Measurements from ENCODE around the gene ARG2. TPM values are rescaled to one million over a fixed set of nuclear protein-coding genes. Genes with fewer than 3 reads are reported as not detected.

Gene ARG2
- total and polyA plus RNA-seq, 9 of the 15 experiments (the other 6 are each of a cell fraction or from before 2014, with no cell fraction given): 6.2 to 75.0 (median 17.8) TPM

DNA sequence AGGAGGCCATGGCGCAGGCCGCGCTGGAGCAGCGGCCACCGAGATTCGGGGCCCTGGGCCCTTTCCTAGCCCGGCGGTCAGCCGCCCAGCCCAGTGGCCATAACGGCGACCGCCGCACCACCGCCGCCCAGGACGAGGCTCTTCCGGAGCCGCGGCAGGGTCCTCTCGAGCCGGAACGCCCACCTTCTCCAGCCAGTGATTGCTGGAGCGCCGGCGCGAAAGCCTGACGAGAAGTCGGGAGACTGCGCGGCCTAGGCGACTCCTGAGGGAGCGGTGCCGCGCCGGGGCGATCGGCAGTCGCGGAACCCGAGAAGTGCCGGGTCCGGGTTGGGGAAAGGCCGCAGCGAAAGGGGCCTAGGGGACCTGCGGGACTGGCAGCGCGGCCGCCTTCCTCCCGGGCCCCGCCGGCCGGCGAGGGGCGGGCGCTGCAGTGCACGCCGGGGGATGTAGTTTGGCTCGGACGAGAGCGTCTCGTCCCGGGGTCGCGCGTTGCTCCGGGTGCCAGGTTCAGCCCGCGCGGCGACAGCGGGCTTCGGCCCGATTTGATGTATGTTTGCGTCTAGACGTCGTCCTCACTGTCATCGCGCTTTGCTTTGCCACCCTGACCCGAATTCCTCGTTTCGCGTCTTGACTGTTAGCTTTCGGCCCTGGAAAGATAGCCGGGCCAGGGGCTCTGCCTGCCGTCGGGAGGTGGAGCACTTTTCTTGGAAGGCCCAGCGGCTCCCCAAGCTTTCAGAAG, 54.9 kb downstream of the ARG2 start, which contains the start of gene VTI1B (continued):
- TF ChIP-seq, protein P1, sequence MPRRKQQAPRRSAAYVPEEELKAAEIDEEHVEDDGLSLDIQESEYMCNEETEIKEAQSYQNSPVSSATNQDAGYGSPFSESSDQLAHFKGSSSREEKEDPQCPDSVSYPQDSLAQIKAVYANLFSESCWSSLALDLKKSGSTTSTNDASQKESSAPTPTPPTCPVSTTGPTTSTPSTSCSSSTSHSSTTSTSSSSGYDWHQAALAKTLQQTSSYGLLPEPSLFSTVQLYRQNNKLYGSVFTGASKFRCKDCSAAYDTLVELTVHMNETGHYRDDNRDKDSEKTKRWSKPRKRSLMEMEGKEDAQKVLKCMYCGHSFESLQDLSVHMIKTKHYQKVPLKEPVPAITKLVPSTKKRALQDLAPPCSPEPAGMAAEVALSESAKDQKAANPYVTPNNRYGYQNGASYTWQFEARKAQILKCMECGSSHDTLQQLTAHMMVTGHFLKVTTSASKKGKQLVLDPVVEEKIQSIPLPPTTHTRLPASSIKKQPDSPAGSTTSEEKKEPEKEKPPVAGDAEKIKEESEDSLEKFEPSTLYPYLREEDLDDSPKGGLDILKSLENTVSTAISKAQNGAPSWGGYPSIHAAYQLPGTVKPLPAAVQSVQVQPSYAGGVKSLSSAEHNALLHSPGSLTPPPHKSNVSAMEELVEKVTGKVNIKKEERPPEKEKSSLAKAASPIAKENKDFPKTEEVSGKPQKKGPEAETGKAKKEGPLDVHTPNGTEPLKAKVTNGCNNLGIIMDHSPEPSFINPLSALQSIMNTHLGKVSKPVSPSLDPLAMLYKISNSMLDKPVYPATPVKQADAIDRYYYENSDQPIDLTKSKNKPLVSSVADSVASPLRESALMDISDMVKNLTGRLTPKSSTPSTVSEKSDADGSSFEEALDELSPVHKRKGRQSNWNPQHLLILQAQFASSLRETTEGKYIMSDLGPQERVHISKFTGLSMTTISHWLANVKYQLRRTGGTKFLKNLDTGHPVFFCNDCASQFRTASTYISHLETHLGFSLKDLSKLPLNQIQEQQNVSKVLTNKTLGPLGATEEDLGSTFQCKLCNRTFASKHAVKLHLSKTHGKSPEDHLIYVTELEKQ (CRISPR knock-in tag; IDR thresholded peaks at IDR 0.05): no peak
- no peak for TF ChIP-seq KLF6 (CRISPR knock-in tag; IDR thresholded peaks at IDR 0.05; ENCODE audit: borderline replicate concordance)
- TF ChIP-seq PML (IDR thresholded peaks at IDR 0.05; ENCODE audit: low read length): peak; percentile 31; the same call in 1 of the 2 replicates
- TF ChIP-seq, protein P2, sequence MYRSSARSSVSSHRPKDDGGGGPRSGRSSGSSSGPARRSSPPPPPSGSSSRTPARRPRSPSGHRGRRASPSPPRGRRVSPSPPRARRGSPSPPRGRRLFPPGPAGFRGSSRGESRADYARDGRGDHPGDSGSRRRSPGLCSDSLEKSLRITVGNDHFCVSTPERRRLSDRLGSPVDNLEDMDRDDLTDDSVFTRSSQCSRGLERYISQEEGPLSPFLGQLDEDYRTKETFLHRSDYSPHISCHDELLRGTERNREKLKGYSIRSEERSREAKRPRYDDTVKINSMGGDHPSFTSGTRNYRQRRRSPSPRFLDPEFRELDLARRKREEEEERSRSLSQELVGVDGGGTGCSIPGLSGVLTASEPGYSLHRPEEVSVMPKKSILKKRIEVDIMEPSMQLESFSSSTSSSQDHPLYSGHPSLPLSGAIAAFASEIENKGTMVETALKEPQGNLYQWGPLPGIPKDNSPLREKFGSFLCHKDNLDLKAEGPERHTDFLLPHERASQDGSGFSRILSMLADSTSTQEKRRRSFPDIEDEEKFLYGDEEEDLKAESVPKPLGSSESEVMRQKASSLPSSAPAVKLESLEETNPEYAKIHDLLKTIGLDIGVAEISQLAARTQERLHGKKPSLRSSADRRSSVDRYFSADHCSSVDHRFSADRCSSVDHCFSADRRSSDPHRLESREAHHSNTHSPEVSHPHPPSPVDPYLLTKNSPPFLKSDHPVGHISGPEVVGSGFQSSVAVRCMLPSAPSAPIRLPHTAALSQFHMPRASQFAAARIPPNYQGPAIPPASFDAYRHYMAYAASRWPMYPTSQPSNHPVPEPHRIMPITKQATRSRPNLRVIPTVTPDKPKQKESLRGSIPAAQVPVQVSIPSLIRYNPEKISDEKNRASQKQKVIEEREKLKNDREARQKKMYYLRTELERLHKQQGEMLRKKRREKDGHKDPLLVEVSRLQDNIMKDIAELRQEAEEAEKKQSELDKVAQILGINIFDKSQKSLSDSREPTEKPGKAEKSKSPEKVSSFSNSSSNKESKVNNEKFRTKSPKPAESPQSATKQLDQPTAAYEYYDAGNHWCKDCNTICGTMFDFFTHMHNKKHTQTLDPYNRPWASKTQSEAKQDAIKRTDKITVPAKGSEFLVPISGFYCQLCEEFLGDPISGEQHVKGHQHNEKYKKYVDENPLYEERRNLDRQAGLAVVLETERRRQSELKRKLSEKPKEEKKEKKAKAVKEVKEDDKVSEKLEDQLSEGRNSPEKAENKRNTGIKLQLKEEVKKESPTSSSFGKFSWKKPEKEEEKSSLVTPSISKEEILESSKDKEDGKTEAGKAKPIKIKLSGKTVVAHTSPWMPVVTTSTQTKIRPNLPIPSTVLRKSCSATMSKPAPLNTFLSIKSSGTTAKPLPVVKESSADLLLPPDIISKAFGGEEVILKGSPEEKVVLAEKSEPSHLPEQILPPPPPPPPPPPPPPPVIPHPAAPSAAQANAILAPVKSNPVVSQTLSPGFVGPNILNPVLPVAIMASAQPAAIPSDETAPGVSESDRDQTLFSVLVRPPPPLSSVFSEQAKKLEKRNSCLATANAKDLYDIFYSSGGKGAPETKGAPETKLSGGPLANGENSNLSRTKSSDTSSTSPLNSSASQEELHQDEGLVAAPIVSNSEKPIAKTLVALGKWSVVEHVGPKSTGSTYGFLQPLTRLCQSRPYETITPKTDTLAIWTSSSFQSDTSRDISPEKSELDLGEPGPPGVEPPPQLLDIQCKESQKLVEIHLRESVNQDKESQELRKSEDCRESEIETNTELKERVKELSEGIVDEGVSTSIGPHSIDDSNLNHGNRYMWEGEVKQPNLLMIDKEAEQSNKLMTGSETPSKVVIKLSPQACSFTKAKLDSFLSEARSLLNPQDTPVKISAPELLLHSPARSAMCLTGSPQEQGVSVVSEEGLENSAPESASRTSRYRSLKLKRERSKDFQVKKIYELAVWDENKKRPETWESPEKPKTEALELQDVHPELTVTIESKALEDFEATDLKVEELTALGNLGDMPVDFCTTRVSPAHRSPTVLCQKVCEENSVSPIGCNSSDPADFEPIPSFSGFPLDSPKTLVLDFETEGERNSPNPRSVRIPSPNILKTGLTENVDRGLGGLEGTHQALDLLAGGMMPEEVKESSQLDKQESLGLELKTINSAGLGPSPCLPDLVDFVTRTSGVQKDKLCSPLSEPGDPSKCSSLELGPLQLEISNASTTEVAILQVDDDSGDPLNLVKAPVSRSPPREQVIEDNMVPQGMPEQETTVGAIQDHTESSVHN (IDR thresholded peaks at IDR 0.05; ENCODE audit: borderline replicate concordance in 1 of 2, low read depth in 1 of 2): no peak
- TF ChIP-seq PHF21A (IDR thresholded peaks at IDR 0.05; ENCODE audit: borderline replicate concordance, low read depth): peak; percentile 87; the same call in 1 of the 2 replicates
- no peak for TF ChIP-seq SMARCC2 (IDR thresholded peaks at IDR 0.05; ENCODE audit: low read depth)
- TF ChIP-seq, protein P3, sequence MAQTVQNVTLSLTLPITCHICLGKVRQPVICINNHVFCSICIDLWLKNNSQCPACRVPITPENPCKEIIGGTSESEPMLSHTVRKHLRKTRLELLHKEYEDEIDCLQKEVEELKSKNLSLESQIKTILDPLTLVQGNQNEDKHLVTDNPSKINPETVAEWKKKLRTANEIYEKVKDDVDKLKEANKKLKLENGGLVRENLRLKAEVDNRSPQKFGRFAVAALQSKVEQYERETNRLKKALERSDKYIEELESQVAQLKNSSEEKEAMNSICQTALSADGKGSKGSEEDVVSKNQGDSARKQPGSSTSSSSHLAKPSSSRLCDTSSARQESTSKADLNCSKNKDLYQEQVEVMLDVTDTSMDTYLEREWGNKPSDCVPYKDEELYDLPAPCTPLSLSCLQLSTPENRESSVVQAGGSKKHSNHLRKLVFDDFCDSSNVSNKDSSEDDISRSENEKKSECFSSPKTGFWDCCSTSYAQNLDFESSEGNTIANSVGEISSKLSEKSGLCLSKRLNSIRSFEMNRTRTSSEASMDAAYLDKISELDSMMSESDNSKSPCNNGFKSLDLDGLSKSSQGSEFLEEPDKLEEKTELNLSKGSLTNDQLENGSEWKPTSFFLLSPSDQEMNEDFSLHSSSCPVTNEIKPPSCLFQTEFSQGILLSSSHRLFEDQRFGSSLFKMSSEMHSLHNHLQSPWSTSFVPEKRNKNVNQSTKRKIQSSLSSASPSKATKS (CRISPR knock-in tag; IDR thresholded peaks at IDR 0.05): no peak
- no peak for TF ChIP-seq POU5F1 (IDR thresholded peaks at IDR 0.05; ENCODE audit: borderline replicate concordance, low read depth, low read length, partially characterized antibody)
- TF ChIP-seq, protein P4, sequence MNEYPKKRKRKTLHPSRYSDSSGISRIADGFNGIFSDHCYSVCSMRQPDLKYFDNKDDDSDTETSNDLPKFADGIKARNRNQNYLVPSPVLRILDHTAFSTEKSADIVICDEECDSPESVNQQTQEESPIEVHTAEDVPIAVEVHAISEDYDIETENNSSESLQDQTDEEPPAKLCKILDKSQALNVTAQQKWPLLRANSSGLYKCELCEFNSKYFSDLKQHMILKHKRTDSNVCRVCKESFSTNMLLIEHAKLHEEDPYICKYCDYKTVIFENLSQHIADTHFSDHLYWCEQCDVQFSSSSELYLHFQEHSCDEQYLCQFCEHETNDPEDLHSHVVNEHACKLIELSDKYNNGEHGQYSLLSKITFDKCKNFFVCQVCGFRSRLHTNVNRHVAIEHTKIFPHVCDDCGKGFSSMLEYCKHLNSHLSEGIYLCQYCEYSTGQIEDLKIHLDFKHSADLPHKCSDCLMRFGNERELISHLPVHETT (CRISPR knock-in tag; conservative IDR thresholded peaks at IDR 0.05 in 1 of 2, IDR thresholded peaks at IDR 0.05 in 1 of 2): peak in 1 of 2 experiments; percentile 52; a peak in 1 of 4 replicates
